ENCODE measurements around the gene GAMT. TPM values are rescaled to one million over a fixed set of nuclear protein-coding genes. Genes with fewer than 3 reads are reported as not detected.

The GAMT gene
- total RNA-seq, 2 donors from 2014 or later = 38.4 to 49.6 TPM

- H3K4me3 Mint-ChIP-seq = no peak overlapping the region
- H3K9me3 Mint-ChIP-seq = no peaks in the 10 kb centered on the region
- WGBS, 2 experiments (ENCODE audit: insufficient coverage in 1 of 2, insufficient read length in 1 of 2) = 88 to 89% methylated on average over 16 to 25 of the region's 25 CpGs
- no peaks in the 10 kb centered on the region for H3K27me3 Mint-ChIP-seq (ENCODE audit: insufficient read depth)
- no peaks in the 10 kb centered on the region for H3K4me1 Mint-ChIP-seq
- no peak overlapping the region for H3K27ac ChIP-seq (ENCODE audit: low read depth, low read length)
- H3K27me3 ChIP-seq (ENCODE audit: control insufficient read depth, insufficient read depth, low read length, poor library complexity, severe bottlenecking) = no peaks in the 10 kb centered on the region
- no peak for DNase-seq
- TF ChIP-seq CTCF (conservative IDR thresholded peaks at IDR 0.05) = no peak
- H3K36me3 ChIP-seq (ENCODE audit: control insufficient read depth, insufficient read depth, low read length) = no peaks in the 10 kb centered on the region
- no peak overlapping the region for H3K27ac Mint-ChIP-seq
- no peak overlapping the region for H3K9ac ChIP-seq (ENCODE audit: extremely low read depth, low read length, poor library complexity, severe bottlenecking)
- H3K9me3 ChIP-seq (ENCODE audit: control insufficient read depth, low read length) = no peaks in the 10 kb centered on the region
- H3K36me3 Mint-ChIP-seq (ENCODE audit: low read depth) = peaks cover 20% of the 10 kb centered on the region
- no peaks in the 10 kb centered on the region for H3K4me1 ChIP-seq (ENCODE audit: control insufficient read depth, insufficient read depth, low read length)
- no peak overlapping the region for H3K4me3 ChIP-seq (ENCODE audit: low read length)
These were observed 5.1 kb downstream of the GAMT start for GRCh38 chr19:1396019-1396767.

DNA sequence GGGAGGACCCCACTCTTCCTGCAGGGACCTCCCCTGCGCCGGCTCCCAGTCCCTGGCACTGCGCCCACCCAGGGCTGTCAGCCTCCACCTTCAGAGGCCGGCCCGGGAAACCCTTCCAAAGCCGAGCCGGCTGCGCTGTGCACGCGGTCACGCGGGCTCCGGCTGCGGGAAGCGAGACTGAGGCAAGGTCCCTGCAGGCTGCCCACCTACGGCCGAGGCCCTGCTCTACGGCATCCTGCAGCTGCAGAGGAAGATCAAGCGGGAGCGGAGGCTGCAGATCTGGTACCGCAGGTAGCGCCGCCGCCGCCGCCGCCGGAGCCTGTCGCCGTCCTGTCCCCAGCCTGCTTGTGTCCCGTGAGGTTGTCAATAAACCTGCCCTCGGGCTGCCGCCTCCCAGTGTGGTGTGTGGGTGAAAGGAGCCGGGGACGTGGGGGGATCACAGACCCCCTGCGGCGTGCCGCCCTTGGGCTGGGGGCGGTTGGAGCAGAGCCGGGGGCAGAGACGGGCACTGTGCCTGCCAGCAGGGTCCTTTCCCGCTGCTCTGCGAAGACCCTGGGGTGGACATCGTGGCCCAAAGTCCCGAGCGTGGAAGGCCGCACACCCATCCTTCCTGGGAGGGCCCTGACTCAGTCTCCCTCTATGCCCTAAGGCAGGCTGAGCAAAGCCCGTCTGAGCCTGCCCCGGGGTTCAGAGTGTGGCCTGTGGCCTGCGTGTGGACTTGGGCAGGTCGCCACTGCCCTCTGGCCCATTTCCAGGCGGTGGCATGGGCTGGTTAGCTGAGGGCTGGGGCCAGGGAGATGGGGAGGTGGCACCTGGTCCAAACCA is 5.9 kb downstream of the GAMT start:
- Histone ChIP-seq H3K36me3 (ENCODE audit: control insufficient read depth, insufficient read depth, low read length) (no peaks in the 10 kb centered on the region), H3K9me3 (ENCODE audit: control insufficient read depth, low read length) (no peaks in the 10 kb centered on the region), H3K27ac (ENCODE audit: low read depth, low read length) (no peak overlapping the region), H3K4me3 (ENCODE audit: low read length) (no peak overlapping the region), H3K4me1 (ENCODE audit: control insufficient read depth, insufficient read depth, low read length) (no peaks in the 10 kb centered on the region), H3K9ac (ENCODE audit: extremely low read depth, low read length, poor library complexity, severe bottlenecking) (no peak overlapping the region), H3K27me3 (ENCODE audit: control insufficient read depth, insufficient read depth, low read length, poor library complexity, severe bottlenecking) (no peaks in the 10 kb centered on the region)
- no peak for TF ChIP-seq CTCF (conservative IDR thresholded peaks at IDR 0.05)
- H3K9me3 Mint-ChIP-seq = no peaks in the 10 kb centered on the region
- H3K27me3 Mint-ChIP-seq (ENCODE audit: insufficient read depth) = no peaks in the 10 kb centered on the region
- 94 to 96% methylated on average over 27 to 52 of the region's 52 CpGs for WGBS, 2 experiments (ENCODE audit: insufficient coverage in 1 of 2, insufficient read length in 1 of 2)
- no peak for DNase-seq
- H3K27ac Mint-ChIP-seq = no peak overlapping the region
- peaks cover 26% of the 10 kb centered on the region for H3K36me3 Mint-ChIP-seq (ENCODE audit: low read depth)
- H3K4me3 Mint-ChIP-seq = no peak overlapping the region
- H3K4me1 Mint-ChIP-seq = no peaks in the 10 kb centered on the region

DNA sequence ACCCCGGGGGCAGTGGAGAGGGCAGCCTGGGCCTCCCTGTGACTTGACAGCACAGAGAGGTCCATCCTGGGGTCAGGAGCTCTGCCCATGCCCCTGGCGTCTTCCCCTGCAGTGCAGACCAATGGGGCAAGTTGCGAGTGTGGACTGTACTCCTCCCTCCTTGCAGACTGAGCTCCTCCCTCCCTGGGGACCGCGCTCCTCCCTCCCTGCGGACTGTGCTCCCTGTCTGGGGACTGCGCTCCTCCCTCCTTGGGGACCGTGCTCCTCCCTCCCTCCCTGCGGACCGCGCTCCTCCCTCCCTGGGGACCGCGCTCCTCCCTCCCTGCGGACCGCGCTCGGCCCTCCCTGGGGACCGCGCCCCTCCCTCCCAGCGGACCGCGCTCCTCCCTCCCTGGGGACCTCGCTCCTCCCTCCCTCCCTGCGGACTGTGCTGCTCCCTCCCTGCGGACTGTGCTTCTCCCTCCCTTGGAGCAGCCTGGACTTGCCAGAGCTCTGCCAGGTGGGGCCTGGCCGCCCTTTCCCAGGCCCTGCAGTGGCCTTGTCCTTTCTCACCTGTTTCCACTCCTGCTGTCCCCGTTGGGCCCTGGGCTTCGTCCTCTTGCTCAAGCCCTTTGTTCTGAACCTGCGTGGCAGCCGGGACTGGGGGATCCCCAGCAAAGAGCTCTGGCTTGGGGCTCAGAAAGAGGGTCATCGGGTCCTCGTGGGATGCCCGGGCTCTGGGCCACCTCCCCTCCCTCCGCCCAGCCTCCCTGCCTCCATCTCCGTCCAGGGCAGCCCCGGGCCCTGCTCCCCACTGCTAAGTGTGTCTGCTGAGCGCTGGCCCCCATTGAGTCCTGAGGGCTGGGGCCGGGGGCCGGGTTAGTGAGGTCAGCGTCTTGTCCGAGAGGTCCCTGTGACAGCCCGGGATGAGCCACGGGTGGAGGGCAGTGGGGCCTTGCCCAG is 6.8 kb downstream of the GAMT start:
- Histone ChIP-seq H3K27ac (ENCODE audit: low read depth, low read length) (no peak overlapping the region), H3K4me1 (ENCODE audit: control insufficient read depth, insufficient read depth, low read length) (no peaks in the 10 kb centered on the region)
- no peak for TF ChIP-seq CTCF (conservative IDR thresholded peaks at IDR 0.05)

More for the DNA sequence above, 6.8 kb downstream of the GAMT start:
- Mint-ChIP-seq H3K27me3 (ENCODE audit: insufficient read depth) (no peaks in the 10 kb centered on the region), H3K4me1 (no peaks in the 10 kb centered on the region), H3K4me3 (no peak overlapping the region), H3K9me3 (no peaks in the 10 kb centered on the region), H3K27ac (no peak overlapping the region), H3K36me3 (ENCODE audit: low read depth) (peaks cover 32% of the 10 kb centered on the region)
- 71 to 87% methylated on average over 7 to 43 of the region's 43 CpGs for WGBS, 2 experiments (ENCODE audit: insufficient coverage in 1 of 2, insufficient read length in 1 of 2)
- Histone ChIP-seq H3K27me3 (ENCODE audit: control insufficient read depth, insufficient read depth, low read length, poor library complexity, severe bottlenecking) (no peaks in the 10 kb centered on the region), H3K36me3 (ENCODE audit: control insufficient read depth, insufficient read depth, low read length) (no peaks in the 10 kb centered on the region), H3K9me3 (ENCODE audit: control insufficient read depth, low read length) (no peaks in the 10 kb centered on the region), H3K4me3 (ENCODE audit: low read length) (no peak overlapping the region), H3K9ac (ENCODE audit: extremely low read depth, low read length, poor library complexity, severe bottlenecking) (no peak overlapping the region)
- DNase-seq = no peak

Measured in endodermal cell (in vitro differentiated cells).